Measurements from ENCODE around the gene POLH. TPM values are rescaled to one million over a fixed set of nuclear protein-coding genes. Genes with fewer than 3 reads are reported as not detected.
A peak's percentile ranks its signal among the peaks of the same experiment; 100 is the strongest.

The POLH gene
- total and polyA plus RNA-seq, 10 of the 15 experiments (the other 5 are each of a cell fraction or from before 2014, with no cell fraction given): 5.5 to 33.6 (median 18.6) TPM

DNA sequence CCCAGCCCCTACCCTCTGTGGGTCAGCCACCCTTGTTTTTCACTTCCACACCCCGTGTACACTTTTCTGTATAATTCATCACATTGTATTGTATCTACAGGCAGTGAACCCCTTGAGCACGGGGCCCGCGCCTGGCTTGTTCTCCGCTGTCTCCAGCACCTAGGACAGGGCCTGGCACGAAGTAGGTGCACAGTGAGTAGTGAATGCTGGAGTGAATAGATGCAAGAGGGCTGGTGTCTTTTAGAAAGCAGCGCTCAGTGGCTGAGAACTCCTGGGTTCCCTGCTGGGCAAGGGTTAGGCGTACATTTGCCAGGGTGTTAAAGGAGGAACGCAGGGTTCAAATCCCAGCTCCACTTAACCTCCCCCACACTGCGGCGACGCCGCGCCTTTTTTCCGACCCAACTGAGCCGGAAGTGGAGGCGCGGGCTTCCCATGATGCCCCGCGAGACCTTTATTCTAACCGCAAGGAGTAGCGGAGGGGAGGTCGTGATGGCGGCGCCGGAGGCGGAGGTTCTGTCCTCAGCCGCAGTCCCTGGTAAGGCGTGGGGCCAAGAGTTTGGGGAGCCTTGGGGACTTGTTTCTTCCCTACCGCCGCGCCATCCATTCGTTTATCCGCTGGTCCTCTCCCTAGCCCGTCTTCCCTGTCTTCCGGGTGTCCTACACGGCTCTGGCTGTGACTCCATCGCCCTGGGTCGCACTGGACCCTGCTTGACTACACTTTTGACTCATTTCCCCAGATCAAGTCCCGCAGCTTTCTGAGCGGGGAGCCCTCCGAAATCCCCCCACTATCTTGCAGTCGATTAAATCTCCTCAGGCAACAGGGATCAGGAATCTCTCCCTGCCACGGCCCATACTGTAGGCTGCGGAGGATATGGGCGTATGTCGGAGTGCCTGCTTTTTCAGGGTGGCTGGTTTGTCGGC is 59.7 kb downstream of the POLH start, which contains the start of gene MAD2L1BP (continued):
- TF ChIP-seq, protein P1, sequence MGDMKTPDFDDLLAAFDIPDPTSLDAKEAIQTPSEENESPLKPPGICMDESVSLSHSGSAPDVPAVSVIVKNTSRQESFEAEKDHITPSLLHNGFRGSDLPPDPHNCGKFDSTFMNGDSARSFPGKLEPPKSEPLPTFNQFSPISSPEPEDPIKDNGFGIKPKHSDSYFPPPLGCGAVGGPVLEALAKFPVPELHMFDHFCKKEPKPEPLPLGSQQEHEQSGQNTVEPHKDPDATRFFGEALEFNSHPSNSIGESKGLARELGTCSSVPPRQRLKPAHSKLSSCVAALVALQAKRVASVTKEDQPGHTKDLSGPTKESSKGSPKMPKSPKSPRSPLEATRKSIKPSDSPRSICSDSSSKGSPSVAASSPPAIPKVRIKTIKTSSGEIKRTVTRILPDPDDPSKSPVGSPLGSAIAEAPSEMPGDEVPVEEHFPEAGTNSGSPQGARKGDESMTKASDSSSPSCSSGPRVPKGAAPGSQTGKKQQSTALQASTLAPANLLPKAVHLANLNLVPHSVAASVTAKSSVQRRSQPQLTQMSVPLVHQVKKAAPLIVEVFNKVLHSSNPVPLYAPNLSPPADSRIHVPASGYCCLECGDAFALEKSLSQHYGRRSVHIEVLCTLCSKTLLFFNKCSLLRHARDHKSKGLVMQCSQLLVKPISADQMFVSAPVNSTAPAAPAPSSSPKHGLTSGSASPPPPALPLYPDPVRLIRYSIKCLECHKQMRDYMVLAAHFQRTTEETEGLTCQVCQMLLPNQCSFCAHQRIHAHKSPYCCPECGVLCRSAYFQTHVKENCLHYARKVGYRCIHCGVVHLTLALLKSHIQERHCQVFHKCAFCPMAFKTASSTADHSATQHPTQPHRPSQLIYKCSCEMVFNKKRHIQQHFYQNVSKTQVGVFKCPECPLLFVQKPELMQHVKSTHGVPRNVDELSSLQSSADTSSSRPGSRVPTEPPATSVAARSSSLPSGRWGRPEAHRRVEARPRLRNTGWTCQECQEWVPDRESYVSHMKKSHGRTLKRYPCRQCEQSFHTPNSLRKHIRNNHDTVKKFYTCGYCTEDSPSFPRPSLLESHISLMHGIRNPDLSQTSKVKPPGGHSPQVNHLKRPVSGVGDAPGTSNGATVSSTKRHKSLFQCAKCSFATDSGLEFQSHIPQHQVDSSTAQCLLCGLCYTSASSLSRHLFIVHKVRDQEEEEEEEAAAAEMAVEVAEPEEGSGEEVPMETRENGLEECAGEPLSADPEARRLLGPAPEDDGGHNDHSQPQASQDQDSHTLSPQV (IDR thresholded peaks at IDR 0.05): no peak
- TF ChIP-seq NKRF (conservative IDR thresholded peaks at IDR 0.05) (peak; percentile 85), ZSCAN29 (IDR thresholded peaks at IDR 0.05) (no peak), TAF1 (IDR thresholded peaks at IDR 0.05; ENCODE audit: borderline replicate concordance, low read depth, low read length) (peak; percentile 80; the same call in 1 of the 2 replicates), MXI1 (IDR thresholded peaks at IDR 0.05; ENCODE audit: low read depth, low read length) (peak; percentile 47), SMAD5 (IDR thresholded peaks at IDR 0.05; ENCODE audit: low read depth) (peak; percentile 90), POLR2A (IDR thresholded peaks at IDR 0.05; ENCODE audit: low read depth, low read length) (peak; percentile 98), CEBPB (IDR thresholded peaks at IDR 0.05; ENCODE audit: borderline replicate concordance in 1 of 2, low read depth in 2 of 2, low read length in 2 of 2) (no peak), BHLHE40 (IDR thresholded peaks at IDR 0.05; ENCODE audit: borderline replicate concordance in 1 of 2, low read depth in 2 of 2, low read length in 1 of 2) (peak in 1 of 2 experiments; percentile 61; a peak in 2 of 4 replicates), RFX5 (IDR thresholded peaks at IDR 0.05; ENCODE audit: low read depth, low read length) (no peak), ATF3 (IDR thresholded peaks at IDR 0.05; ENCODE audit: borderline replicate concordance, extremely low read depth, low read depth, low read length) (no peak), BACH1 (IDR thresholded peaks at IDR 0.05; ENCODE audit: borderline replicate concordance) (no peak; the same call in 1 of the 2 replicates), HDAC6 (IDR thresholded peaks at IDR 0.05; ENCODE audit: unreplicated experiment) (no peak), PML (IDR thresholded peaks at IDR 0.05; ENCODE audit: low read length) (peak; percentile 78; the same call in 1 of the 2 replicates), HDGF (IDR thresholded peaks at IDR 0.05) (no peak), MTA3 (IDR thresholded peaks at IDR 0.05; ENCODE audit: borderline replicate concordance, low read length) (peak; percentile 69; the same call in 1 of the 2 replicates), TCF3 (IDR thresholded peaks at IDR 0.05; ENCODE audit: borderline replicate concordance, insufficient read depth, low read depth, low read length) (peak; percentile 70; the same call in 1 of the 2 replicates), NR2C1 (IDR thresholded peaks at IDR 0.05) (peak; percentile 71), POU2F2 (IDR thresholded peaks at IDR 0.05; ENCODE audit: borderline replicate concordance, low read depth, low read length) (peak; percentile 83; the same call in 2 of the 3 replicates), SPI1 (IDR thresholded peaks at IDR 0.05; ENCODE audit: borderline replicate concordance, insufficient read depth, low read depth, low read length) (0 out of 2 replicates have a peak, but pooled peaks have one; percentile 37), SIN3A (IDR thresholded peaks at IDR 0.05; ENCODE audit: low read depth, low read length) (peak; percentile 77)
- TF ChIP-seq, protein P2, sequence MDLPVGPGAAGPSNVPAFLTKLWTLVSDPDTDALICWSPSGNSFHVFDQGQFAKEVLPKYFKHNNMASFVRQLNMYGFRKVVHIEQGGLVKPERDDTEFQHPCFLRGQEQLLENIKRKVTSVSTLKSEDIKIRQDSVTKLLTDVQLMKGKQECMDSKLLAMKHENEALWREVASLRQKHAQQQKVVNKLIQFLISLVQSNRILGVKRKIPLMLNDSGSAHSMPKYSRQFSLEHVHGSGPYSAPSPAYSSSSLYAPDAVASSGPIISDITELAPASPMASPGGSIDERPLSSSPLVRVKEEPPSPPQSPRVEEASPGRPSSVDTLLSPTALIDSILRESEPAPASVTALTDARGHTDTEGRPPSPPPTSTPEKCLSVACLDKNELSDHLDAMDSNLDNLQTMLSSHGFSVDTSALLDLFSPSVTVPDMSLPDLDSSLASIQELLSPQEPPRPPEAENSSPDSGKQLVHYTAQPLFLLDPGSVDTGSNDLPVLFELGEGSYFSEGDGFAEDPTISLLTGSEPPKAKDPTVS (IDR thresholded peaks at IDR 0.05; ENCODE audit: low read depth, low read length): no peak
